OCI-LY7 (cell line): Measurements from ENCODE around the gene PCBP3.

Experiments used
- EZH2phosphoT487 ChIP-seq: fragments of 200-600 bp; sonication (generic); IDR thresholded peaks from 2 replicates; pipeline ENCODE4 v1.6.1; 2018; ENCODE audit warnings: low read depth, borderline replicate concordance, mild to moderate bottlenecking, mixed run types, antibody characterized with exemption, low read length, moderate library complexity, mixed read lengths
- TF ChIP-seq, protein P1 (sequence below): fragments of 200-600 bp; sonication (generic); conservative IDR thresholded peaks from 2 replicates; pipeline ENCODE4 v1.5.1; 2014; ENCODE audit warnings: mild to moderate bottlenecking, antibody characterized with exemption, low read length, moderate library complexity, mixed read lengths

- TF ChIP-seq, protein P1, sequence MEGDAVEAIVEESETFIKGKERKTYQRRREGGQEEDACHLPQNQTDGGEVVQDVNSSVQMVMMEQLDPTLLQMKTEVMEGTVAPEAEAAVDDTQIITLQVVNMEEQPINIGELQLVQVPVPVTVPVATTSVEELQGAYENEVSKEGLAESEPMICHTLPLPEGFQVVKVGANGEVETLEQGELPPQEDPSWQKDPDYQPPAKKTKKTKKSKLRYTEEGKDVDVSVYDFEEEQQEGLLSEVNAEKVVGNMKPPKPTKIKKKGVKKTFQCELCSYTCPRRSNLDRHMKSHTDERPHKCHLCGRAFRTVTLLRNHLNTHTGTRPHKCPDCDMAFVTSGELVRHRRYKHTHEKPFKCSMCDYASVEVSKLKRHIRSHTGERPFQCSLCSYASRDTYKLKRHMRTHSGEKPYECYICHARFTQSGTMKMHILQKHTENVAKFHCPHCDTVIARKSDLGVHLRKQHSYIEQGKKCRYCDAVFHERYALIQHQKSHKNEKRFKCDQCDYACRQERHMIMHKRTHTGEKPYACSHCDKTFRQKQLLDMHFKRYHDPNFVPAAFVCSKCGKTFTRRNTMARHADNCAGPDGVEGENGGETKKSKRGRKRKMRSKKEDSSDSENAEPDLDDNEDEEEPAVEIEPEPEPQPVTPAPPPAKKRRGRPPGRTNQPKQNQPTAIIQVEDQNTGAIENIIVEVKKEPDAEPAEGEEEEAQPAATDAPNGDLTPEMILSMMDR, result no peak
- no peak for TF ChIP-seq EZH2phosphoT487
Measured at GRCh38 chr21:45988366-45989347, 345.1 kb downstream of the PCBP3 start.
